PFSK-1 (cell line): ENCODE measurements around the gene REPS2.

ENCODE experiments used
- POLR2AphosphoS5 ChIP-seq: IDR thresholded peaks from 2 replicates; pipeline ENCODE4 v1.6.1; 2012; ENCODE audit warnings: low read depth, mild to moderate bottlenecking, control low read depth, low read length, moderate library complexity
- REST ChIP-seq, 2 experiments: IDR thresholded peaks; 2 replicates each; pipeline versions ENCODE4 v1.6.1 to v1.8.0; 2011 to 2012; ENCODE audit warnings: low read depth in 2 of 2, low read length in 2 of 2, control low read depth in 1 of 2, inconsistent platforms in 1 of 2, mild to moderate bottlenecking in 1 of 2, moderate library complexity in 1 of 2; ENCODE audit not compliant: insufficient read depth in 1 of 2
- SIN3A ChIP-seq: IDR thresholded peaks from 2 replicates; pipeline ENCODE4 v1.6.1; 2012; ENCODE audit warnings: mild to moderate bottlenecking, low read length, moderate library complexity, borderline replicate concordance; ENCODE audit not compliant: insufficient read depth
- TAF1 ChIP-seq: IDR thresholded peaks from 2 replicates; pipeline ENCODE4 v1.6.1; 2012; ENCODE audit warnings: low read length, control low read depth, borderline replicate concordance; ENCODE audit not compliant: insufficient read depth

GRCh38 chrX:16985286-16985685 lies 38.8 kb downstream of the REPS2 start:
- TF ChIP-seq REST (IDR thresholded peaks at IDR 0.05; ENCODE audit: insufficient read depth in 1 of 2, low read depth in 2 of 2, low read length in 2 of 2) (no peak), POLR2AphosphoS5 (no peak), TAF1 (no peak), SIN3A (no peak)
